GM21528 (cell line): ENCODE measurements around the gene AGTRAP.

Experiments
- ATAC-seq: cut with Tn5 transposase; IDR thresholded peaks from one replicate; pipeline ENCODE4 v1.9.1; 2021; ENCODE audit warnings: mild to moderate bottlenecking, moderate library complexity; ENCODE audit not compliant: unreplicated experiment, low FRiP score

The AGTRAP gene, protein sequence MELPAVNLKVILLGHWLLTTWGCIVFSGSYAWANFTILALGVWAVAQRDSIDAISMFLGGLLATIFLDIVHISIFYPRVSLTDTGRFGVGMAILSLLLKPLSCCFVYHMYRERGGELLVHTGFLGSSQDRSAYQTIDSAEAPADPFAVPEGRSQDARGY

GRCh38 chr1:11735854-11736745 is at the start of gene AGTRAP:
AGTRAP (plus strand) TSS chr1:11736136; CDS start chr1:11736209, 73 bp downstream.
- peak; percentile 62 for ATAC-seq

DNA sequence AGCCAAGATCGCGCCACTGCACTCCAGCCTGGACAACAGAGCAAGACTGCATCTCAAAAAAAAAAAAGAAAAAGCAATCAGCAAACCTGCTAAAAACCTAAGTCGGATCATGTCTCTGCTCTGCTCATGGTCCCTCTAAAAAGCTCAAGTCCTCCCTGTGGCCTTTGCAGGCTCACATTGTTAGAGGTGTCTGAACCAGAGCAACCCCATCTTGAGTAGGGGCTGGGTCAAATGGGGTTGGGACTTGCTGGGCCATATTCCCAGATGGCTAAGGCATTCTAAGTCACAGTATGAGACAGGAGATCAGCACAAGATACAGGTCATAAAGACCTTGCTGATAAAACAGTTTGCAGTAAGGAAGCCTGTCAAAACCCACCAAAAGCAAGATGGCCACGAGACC is 47.4 kb upstream of the AGTRAP start:
- ATAC-seq = no peak

GRCh38 chr1:11690397-11691301 is 45.3 kb upstream of the AGTRAP start:
- ATAC-seq = no peak

GRCh38 chr1:11691302-11691914 is 44.5 kb upstream of the AGTRAP start, which contains the start of gene DRAXIN:
DRAXIN (plus strand) TSS chr1:11691710; CDS start chr1:11706259, 14,549 bp downstream.
- no peak for ATAC-seq

- ATAC-seq = no peak
These were observed 43.8 kb upstream of the AGTRAP start for GRCh38 chr1:11691928-11692711.

DNA sequence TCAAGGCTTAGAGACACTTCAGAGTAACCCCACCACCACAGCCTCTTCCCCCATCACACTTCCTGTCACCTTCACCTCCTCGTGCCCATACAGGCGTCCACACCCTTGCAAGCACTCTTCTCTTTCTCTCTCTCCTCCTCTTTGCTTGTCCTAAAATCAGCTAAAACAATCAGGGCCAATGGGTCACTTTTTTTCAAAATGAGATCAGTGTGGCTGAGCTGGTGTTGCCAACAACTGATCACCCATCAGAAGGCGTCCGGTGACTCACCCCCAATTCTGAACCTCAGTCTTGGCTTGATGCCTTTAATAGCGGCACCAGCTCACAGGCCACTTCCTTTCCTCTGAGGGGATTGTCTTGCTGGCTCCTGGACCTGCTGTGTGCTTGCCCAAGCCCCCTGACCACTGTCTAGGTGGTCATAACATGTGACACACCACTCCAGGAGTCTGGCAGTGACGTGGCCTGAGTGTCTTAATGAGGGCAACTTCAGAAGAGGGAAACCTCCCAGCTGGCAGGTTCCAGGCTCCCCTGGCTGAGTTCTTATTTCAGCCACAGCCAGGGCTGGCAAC is 42.8 kb upstream of the AGTRAP start:
- no peak for ATAC-seq

DNA sequence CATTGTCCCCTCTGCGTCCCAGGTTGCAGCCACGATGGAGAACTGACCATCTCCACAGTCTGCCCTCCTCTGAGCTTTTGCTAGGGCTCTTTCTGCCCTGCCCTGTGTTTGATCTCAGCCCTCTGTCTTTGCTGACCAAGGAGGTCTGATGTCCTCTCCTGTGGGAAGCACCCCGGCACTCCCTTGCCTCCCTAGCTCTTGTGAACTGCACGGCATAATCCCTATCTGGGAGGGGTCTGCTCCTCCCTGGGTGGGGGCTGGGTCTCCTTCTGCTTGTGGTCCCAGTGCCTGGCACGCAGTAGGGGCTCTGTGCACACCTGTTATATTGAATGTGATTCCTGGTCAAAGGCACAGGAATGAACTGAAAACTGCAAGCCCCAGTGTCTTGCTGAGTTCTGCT is 42.0 kb upstream of the AGTRAP start:
- no peak for ATAC-seq

DNA sequence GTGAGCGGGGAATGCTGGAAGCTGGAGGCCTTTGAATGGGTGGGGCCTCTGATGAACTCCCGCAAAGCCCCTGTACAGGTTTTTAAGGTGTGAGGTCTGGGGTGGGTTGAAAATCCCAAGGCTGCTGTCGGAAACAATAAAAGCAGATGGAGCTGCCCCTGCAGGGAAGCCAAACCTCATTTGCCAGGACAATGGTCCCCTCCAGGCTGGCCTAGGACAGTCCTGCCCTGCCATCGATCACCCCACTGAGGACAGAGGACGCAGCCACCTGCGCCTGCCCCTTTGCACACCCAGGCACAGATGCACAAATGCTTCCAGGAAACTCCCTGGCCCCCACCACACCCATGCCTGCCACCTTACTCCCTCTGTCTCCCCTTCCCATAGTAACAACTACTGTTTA is 40.1 kb upstream of the AGTRAP start:
- ATAC-seq = no peak

GRCh38 chr1:11697188-11697892 is 38.6 kb upstream of the AGTRAP start:
- ATAC-seq = no peak

- no peak for ATAC-seq
These were observed 38.1 kb upstream of the AGTRAP start for GRCh38 chr1:11697893-11698210.

DNA sequence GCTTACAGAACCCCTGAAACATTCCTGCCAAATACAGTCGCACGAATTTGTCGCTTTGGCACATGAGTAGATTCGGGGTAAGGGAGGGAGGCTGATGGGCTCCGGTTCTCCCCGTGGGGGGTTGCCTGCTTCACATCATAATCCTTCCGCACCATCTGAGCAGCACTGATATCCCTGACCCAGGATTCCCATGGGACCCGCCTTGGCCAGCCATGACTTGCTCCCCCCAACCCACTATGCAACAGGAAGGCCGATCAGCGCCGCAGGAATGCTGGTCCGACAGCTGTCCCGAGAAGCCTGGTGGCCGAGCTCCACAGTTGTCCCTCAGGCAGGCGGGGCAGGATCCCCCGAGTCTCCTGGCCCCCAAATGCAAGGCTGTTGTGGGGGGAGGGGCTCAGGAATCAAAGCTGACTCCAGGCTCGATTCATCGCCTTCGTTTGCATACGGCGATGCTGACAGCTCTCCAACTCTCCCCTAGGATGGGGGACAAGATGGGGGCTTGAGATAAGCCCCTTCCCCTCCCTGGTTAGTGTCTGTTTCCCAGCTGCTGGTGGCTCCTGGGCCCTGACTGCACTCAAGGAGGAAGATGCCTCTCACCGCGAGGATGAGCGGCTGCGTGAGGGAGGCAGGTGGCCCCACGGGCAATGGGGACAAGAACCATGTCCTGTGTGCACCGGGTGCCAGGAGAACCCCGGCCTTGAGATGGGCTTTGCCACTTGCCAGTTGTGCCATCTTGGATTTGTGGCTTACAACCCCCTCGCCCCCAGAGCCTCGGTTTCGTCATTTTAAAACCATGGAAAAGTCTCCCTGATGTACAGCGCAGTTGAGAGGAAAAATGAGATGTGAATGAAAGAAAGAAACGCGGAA is 35.1 kb upstream of the AGTRAP start:
- no peak for ATAC-seq

- ATAC-seq = no peak
These were observed 34.4 kb upstream of the AGTRAP start for GRCh38 chr1:11701551-11701961.

- no peak for ATAC-seq
These were observed 33.7 kb upstream of the AGTRAP start for GRCh38 chr1:11701981-11702803.

DNA sequence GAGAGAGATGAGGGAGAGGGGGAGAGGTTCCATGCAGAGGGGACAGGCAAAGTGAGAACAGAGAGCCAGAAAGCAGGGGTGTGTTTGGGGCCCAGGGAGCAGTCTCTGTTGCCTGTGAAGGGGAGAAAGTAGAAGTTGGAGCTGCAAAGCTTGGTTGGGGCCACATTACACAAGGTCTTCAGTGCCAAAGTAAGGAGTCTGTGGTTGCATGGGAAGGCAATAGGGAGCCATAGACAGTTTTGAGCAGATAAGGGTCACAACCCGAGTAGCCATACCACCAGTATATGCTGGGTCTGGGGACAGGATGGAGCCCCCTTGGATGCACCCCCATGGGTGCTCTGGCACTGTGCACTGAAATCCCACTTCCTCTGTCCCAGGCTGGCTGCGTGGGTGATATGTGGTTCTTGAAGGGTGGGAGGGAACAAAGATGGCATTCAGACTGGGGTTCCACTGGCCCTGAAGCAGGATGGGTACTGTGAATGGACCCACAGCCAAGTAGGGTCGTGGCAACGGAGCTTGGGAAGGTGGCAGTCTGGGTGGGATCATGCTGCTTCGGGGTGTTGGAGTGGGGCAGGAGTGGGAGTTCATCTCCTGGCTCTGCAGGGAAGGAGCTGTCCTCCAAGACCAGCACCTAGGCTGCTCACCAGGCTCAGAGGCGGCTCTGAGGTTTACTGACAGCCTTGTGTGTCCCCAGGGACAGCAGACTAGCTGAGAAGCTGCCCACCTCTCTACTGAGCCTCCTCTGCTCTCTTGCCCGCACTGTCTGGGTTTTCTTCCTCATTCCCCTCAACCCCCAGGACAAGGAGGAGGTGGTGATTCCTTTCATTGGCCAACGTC is 32.4 kb upstream of the AGTRAP start:
- ATAC-seq = no peak

DNA sequence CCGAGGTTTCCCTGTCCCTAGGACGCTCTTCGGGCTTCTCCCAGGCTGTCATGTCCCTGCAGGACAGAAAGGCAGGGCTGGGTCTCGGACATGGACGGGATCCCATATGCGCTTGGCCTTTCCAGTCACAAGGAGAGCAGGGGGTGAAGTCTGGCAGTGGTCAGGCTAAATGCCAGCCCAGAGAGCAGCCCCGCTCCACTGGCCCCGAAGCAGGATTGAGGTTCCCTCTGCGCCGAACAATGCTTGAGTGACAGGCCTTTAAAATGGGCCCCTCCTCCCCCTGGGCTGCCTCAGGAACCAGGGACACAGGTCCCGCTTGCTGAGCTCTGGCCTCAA is 31.8 kb upstream of the AGTRAP start:
- ATAC-seq = no peak

DNA sequence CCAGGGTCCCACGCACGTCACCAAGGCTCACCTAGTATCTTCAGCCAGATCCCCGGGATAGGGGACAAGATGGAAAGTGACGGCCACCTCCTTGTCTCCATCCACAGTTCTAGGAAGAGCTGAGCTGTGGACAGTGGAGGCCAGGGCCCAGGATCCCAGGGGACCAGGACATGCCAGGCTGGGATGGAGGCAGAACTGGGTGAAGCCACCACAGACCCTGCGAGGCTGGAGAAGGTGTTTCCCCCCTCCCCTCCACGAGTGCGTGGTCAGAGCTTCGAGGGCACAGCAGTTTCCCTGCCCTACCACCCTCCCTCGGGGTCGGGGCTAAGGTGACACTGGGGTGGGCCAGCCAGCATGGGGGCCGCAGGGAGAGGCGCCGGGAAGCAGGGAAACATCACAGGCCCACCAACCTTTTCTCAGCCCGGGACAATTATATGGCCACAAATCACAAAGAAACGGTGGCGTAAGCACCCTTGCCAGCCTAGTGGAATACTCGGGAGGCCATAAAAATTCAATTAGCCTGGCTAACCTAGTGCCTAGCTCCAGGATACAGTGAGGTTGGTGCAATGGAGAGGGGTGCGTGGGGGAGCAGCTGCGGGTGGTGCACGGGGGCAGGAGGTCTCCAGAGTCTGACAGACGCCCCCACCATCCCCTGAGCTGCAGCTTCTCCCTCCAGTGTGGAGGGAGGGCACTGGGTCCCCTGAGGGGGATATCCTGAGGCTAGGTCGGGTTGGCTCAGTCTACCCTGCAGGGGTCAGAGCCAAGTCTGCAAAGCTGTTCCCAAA is 31.1 kb upstream of the AGTRAP start:
- ATAC-seq = no peak
